Esophagus muscularis mucosa (tissue), 4 donors: ENCODE data around the gene FGD2. TPM values are rescaled to one million over a fixed set of nuclear protein-coding genes. Genes with fewer than 3 reads are reported as not detected.
"Not testable (repeated sequence)": the region's sequence is repeated elsewhere in the genome, so short reads cannot be mapped to it uniquely, and the experiment has no call there.

ENCODE experiments used
- DNase-seq: peaks from one replicate; pipeline ENCODE4 v3.0.0-alpha.2; 2017; ENCODE audit errors: extremely low spot score
- H3K27ac ChIP-seq, 4 donors: fragments of 200-600 bp; sonication (generic); replicated peaks in 1 of 4; 1 replicate in 3 of 4; 2 replicates in 1 of 4; pipeline ENCODE4 v1.5.1; 2016 to 2019; ENCODE audit warnings: mild to moderate bottlenecking in 1 of 4
- H3K27me3 ChIP-seq, 4 donors: fragments of 200-600 bp; sonication (generic); one replicate each; pipeline versions ENCODE4 v1.5.1 to v1.6.0; 2016 to 2019
- H3K36me3 ChIP-seq, 4 donors: fragments of 200-600 bp; sonication (generic); one replicate each; pipeline ENCODE4 v1.5.1; 2016 to 2019
- H3K4me1 ChIP-seq, 4 donors: fragments of 200-600 bp; sonication (generic); one replicate each; pipeline ENCODE4 v1.5.1; 2016 to 2019
- H3K4me3 ChIP-seq, 4 donors: fragments of 200-600 bp; sonication (generic); 1 replicate in 2 of 4; 2 replicates in 2 of 4; pipeline ENCODE4 v1.5.1; 2016 to 2019; ENCODE audit warnings: mild to moderate bottlenecking in 4 of 4, moderate library complexity in 1 of 4
- H3K9me3 ChIP-seq, 4 donors: fragments of 200-600 bp; sonication (generic); 1 replicate in 3 of 4; 2 replicates in 1 of 4; pipeline ENCODE4 v1.5.1; 2016 to 2019
- CTCF ChIP-seq, 3 experiments: fragments of 200-600 bp in 2 of 3; fragments of 450-650 bp in 1 of 3; sonication (generic) in 2 of 3; IDR thresholded peaks; one replicate each; pipeline ENCODE4 v1.5.1; 2017 to 2019; ENCODE audit warnings: antibody characterized with exemption in 3 of 3, mild to moderate bottlenecking in 2 of 3, moderate library complexity in 1 of 3
- EP300 ChIP-seq: sonication (generic); formaldehyde crosslinking; IDR thresholded peaks from one replicate; pipeline ENCODE4 v1.6.1; 2017; ENCODE audit warnings: antibody characterized with exemption
- POLR2A ChIP-seq: fragments of 450-650 bp; IDR thresholded peaks from one replicate; pipeline ENCODE4 v1.6.1; 2017; ENCODE audit warnings: antibody characterized with exemption, moderate library complexity, mild to moderate bottlenecking, low read depth
- POLR2AphosphoS5 ChIP-seq, 2 donors: sonication (generic); formaldehyde crosslinking; IDR thresholded peaks; one replicate each; pipeline ENCODE4 v1.6.1; 2017; ENCODE audit warnings: antibody characterized with exemption in 2 of 2
- WGBS: methylation state at CpG from one replicate; pipeline ENCODE4 v1.1.5; 2018; 5-methylcytosine and 5-hydroxymethylcytosine counted together
- intact Hi-C: fragments of 100-400 bp; cut with DNase I; formaldehyde crosslinking; loops from one replicate; pipeline ENCODE4 v1.15.1; 2023
- total RNA-seq, 4 donors: library from RNA; depleted of rRNA; stranded (reverse); fragments of >200 nt; gene quantifications; one replicate each; pipeline versions ENCODE4 v1.1.0 to v1.2.1, GENCODE V29; 2016

FGD2 gene
- total RNA-seq, 4 donors from 2014 or later = 13.9 to 23.1 (median 19.3) TPM

- intact Hi-C loops = no loop called here
- TF ChIP-seq POLR2AphosphoS5 (IDR thresholded peaks at IDR 0.05) (no peak), POLR2A (no peak), EP300 (no peak), CTCF (IDR thresholded peaks at IDR 0.05) (no peak)
- Histone ChIP-seq H3K27ac (no peak overlapping the region), H3K4me3 (no peak overlapping the region), H3K27me3 (no peaks in the 10 kb centered on the region), H3K9me3 (no peaks in the 10 kb centered on the region), H3K36me3 (no peaks in the 10 kb centered on the region), H3K4me1 (peaks cover 0 to 10% (median 8%) of the 10 kb centered on the region in 4 donors)
- no peak for DNase-seq
- 89% methylated on average over 6 of the region's 6 CpGs for WGBS
Observed at GRCh38 chr6:37041521-37041920, 36.1 kb downstream of the FGD2 start.

GRCh38 chr6:37042150-37042549, 36.7 kb downstream of the FGD2 start:
- TF ChIP-seq CTCF (IDR thresholded peaks at IDR 0.05) = no peak
- no peak for TF ChIP-seq EP300
- no peak for TF ChIP-seq POLR2AphosphoS5 (IDR thresholded peaks at IDR 0.05)
- no peak for TF ChIP-seq POLR2A
- Histone ChIP-seq H3K9me3 (no peaks in the 10 kb centered on the region), H3K4me3 (no peak overlapping the region), H3K27ac (no peak overlapping the region), H3K4me1 (peaks cover 0 to 10% (median 8%) of the 10 kb centered on the region in 4 donors), H3K36me3 (no peaks in the 10 kb centered on the region), H3K27me3 (no peaks in the 10 kb centered on the region)
- intact Hi-C loops = no loop called here
- DNase-seq = no peak
- 36% methylated on average over 3 of the region's 3 CpGs for WGBS

GRCh38 chr6:37043091-37043490, 37.6 kb downstream of the FGD2 start:
- H3K4me3 ChIP-seq, H3K4me1 ChIP-seq, H3K9me3 ChIP-seq, H3K36me3 ChIP-seq, H3K27ac ChIP-seq, DNase-seq, H3K27me3 ChIP-seq, intact Hi-C loops: not testable (repeated sequence)
- 100% methylated on average over 3 of the region's 3 CpGs for WGBS

GRCh38 chr6:37047346-37047688, 41.9 kb downstream of the FGD2 start:
- Histone ChIP-seq H3K27ac (no peak overlapping the region), H3K4me3 (no peak overlapping the region), H3K36me3 (no peaks in the 10 kb centered on the region), H3K27me3 (no peaks in the 10 kb centered on the region), H3K9me3 (no peaks in the 10 kb centered on the region), H3K4me1 (peaks cover 17 to 31% (median 21%) of the 10 kb centered on the region in 4 donors)
- 94% methylated on average over 5 of the region's 5 CpGs for WGBS
- TF ChIP-seq POLR2A (no peak), CTCF (IDR thresholded peaks at IDR 0.05) (no peak), EP300 (no peak), POLR2AphosphoS5 (IDR thresholded peaks at IDR 0.05) (no peak)
- no peak for DNase-seq
- intact Hi-C loops = no loop called here

- no peak overlapping the region for H3K27ac ChIP-seq
- H3K4me1 ChIP-seq = peaks cover 17 to 31% (median 22%) of the 10 kb centered on the region in 4 donors
- H3K9me3 ChIP-seq = no peaks in the 10 kb centered on the region
- no peak for DNase-seq
- WGBS = 88% methylated on average over 10 of the region's 10 CpGs
- TF ChIP-seq POLR2AphosphoS5 (IDR thresholded peaks at IDR 0.05) (no peak), CTCF (IDR thresholded peaks at IDR 0.05) (no peak), EP300 (no peak), POLR2A (no peak)
- H3K27me3 ChIP-seq = no peaks in the 10 kb centered on the region
- H3K36me3 ChIP-seq = no peaks in the 10 kb centered on the region
- intact Hi-C loops = no loop called here
- H3K4me3 ChIP-seq = no peak overlapping the region
Observed at GRCh38 chr6:37047689-37048402, 42.4 kb downstream of the FGD2 start.
